CD4-positive, alpha-beta T cell treated with Interleukin-6 at 100 ng/mL for 8 hours (primary cell): Measurements from ENCODE around the gene CHST4.
"Not testable (repeated sequence)": the region's sequence is repeated elsewhere in the genome, so short reads cannot be mapped to it uniquely, and the experiment has no call there.

Experiments used
- DNase-seq: peaks from one replicate; pipeline ENCODE4 v3.0.0-alpha.2; 2020; ENCODE audit warnings: mixed read lengths, low spot score

Gene CHST4

GRCh38 chr16:71526111-71526631, at the start of gene CHST4:
Gene CHST4, plus strand, starts transcription at chr16:71526426. Its CDS starts 10,252 bp downstream, at chr16:71536678.
- no peak for DNase-seq

GRCh38 chr16:71476457-71477124, 49.6 kb upstream of the CHST4 start:
- DNase-seq = no peak

- DNase-seq = no peak
Observed at GRCh38 chr16:71479420-71479819, 46.8 kb upstream of the CHST4 start.

- no peak for DNase-seq
Observed at GRCh38 chr16:71480956-71481355, 45.3 kb upstream of the CHST4 start.

- DNase-seq = no peak
Observed at GRCh38 chr16:71482569-71482968, 43.7 kb upstream of the CHST4 start.

GRCh38 chr16:71484006-71484893, 42.0 kb upstream of the CHST4 start:
- peak; percentile 83 for DNase-seq

GRCh38 chr16:71489122-71489521, 37.1 kb upstream of the CHST4 start, which contains the start of gene ZNF19:
Gene ZNF19, minus strand, starts transcription at chr16:71489324. Its CDS starts 7,210 bp downstream, at chr16:71482114.
- DNase-seq = no peak

- DNase-seq = no peak
Observed at GRCh38 chr16:71490361-71490760, 35.9 kb upstream of the CHST4 start.

GRCh38 chr16:71491054-71491453, 35.2 kb upstream of the CHST4 start:
- DNase-seq = no peak

- no peak for DNase-seq
Observed at GRCh38 chr16:71492786-71493185, 33.4 kb upstream of the CHST4 start.

GRCh38 chr16:71493213-71493612, 33.0 kb upstream of the CHST4 start:
- DNase-seq = no peak

- no peak for DNase-seq
Observed at GRCh38 chr16:71498031-71498430, 28.2 kb upstream of the CHST4 start.

GRCh38 chr16:71499775-71500364, 26.4 kb upstream of the CHST4 start:
- peak; percentile 45 for DNase-seq

GRCh38 chr16:71500964-71501363, 25.3 kb upstream of the CHST4 start:
- no peak for DNase-seq

GRCh38 chr16:71501547-71501946, 24.7 kb upstream of the CHST4 start:
- DNase-seq = no peak

- DNase-seq = not testable (repeated sequence)
Observed at GRCh38 chr16:71504051-71504450, 22.2 kb upstream of the CHST4 start.

- no peak for DNase-seq
Observed at GRCh38 chr16:71504901-71505300, 21.3 kb upstream of the CHST4 start.

GRCh38 chr16:71507061-71507460, 19.2 kb upstream of the CHST4 start:
- no peak for DNase-seq

GRCh38 chr16:71513302-71513701, 12.9 kb upstream of the CHST4 start:
- no peak for DNase-seq

GRCh38 chr16:71514476-71514875, 11.8 kb upstream of the CHST4 start:
- DNase-seq = no peak

GRCh38 chr16:71515026-71515425, 11.2 kb upstream of the CHST4 start:
- no peak for DNase-seq

GRCh38 chr16:71520550-71520949, 5.7 kb upstream of the CHST4 start:
- DNase-seq = no peak
